T-helper 2 cell (primary cell): Measurements from ENCODE around the gene BRCA1.
A peak's percentile ranks its signal among the peaks of the same experiment; 100 is the strongest.
"Not testable (repeated sequence)": the region's sequence is repeated elsewhere in the genome, so short reads cannot be mapped to it uniquely, and the experiment has no call there.

Source experiments
- DNase-seq, 5 experiments: peaks; one replicate each; pipeline versions ENCODE4 v3.0.0 to v3.0.0-alpha.2; 2012 to 2022

The BRCA1 gene

DNA sequence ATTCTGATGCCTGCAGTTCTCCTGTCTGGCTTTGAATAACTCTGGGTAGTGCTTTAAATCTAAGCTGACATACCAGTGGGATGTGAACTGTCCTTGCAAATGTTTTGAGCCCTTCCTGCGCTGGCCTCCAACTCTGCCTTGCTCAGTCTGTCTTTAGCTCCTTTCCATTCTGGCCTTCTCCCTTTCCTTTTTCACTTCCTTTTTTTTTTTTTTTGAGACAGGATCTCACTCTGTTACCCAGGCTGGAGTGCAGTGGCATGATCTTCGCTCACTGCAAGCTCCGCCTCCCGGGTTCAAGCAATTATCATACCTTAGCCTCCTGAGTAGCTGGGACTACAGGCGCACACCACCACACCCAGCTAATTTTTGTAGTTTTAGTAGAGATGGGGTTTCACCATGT, 8.3 kb upstream of the BRCA1 start:
- DNase-seq, result not testable (repeated sequence)

DNA sequence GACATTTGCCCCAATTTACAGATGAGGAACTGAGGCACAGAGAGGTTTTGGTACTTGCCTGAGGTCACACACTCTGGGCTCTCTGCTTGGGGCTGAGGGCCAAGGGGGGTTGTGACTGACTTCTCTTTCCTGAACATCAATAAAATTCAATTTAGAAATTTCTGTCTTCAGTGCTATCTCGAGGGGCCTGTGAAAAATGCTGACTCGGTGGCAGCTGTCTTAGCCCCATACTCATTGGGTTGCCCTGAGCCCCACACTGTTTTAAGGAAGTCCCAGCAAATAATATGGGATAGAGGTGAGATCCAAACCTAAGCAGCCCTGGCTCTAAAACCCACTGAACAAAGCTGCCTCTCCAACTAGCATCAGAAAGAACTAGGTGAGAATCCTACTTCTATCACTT, 7.0 kb upstream of the BRCA1 start:
- no peak for DNase-seq

DNA sequence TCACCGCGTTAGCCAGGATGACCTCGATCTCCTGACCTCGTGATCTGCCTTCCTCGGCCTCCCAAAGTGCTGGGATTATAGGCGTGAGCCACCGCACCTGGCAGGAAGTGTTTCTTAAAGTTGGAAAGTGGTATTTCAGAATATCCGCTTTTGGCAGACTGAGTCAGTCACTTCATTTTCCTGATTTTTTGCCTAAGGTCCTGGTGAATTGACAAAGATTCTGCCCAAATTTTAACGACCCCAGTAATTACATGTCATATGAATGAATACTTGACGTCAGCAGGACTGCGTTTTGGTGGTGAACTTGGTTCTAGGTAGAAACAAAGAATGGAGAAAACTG, 4.5 kb upstream of the BRCA1 start:
- no peak for DNase-seq

DNA sequence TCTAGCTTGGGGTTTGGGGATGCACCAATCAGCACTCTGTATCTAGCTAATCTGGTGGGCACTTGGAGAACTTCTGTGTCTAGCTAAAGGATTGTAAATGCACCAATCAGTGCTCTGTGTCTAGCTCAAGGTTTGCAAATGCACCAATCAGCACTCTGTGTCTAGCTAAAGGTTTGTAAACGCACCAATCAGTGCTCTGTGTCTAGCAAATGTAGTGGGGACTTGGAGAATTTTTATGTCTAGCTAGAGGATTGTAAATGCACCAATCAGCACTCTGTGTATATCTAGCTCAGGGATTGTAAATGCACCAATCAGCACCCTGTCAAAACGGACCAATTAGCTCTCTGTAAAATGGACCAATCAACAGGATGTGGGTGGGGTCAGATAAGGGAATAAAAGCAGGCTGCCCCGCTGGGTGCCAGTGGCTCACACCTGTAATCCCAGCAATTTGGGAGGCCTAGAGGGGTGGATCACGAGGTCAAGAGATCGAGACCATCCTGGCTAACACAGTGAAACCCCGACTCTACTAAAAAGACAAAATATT, 2.2 kb upstream of the BRCA1 start:
- DNase-seq, result peak in 1 of 5 experiments; percentile 5

DNA sequence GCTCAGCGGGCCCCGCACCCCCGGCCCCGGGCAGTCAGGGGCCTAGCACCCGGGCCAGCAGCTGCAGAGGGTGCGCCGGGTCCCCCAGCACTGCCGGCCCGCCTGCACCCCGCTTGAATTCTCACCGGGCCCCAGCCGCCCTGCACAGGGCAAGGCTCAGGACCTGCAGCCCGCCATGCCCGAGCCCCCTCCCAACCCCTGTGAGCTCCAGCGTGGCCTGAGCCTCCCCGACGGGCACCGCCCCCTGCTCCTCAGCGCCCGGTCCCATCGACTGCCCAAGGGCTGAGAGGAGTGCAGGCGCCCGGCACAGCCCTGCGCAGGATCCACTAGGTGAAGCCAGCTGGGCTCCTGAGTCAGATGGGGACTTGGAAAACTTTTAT, 1.7 kb upstream of the BRCA1 start:
- DNase-seq, result no peak

DNA sequence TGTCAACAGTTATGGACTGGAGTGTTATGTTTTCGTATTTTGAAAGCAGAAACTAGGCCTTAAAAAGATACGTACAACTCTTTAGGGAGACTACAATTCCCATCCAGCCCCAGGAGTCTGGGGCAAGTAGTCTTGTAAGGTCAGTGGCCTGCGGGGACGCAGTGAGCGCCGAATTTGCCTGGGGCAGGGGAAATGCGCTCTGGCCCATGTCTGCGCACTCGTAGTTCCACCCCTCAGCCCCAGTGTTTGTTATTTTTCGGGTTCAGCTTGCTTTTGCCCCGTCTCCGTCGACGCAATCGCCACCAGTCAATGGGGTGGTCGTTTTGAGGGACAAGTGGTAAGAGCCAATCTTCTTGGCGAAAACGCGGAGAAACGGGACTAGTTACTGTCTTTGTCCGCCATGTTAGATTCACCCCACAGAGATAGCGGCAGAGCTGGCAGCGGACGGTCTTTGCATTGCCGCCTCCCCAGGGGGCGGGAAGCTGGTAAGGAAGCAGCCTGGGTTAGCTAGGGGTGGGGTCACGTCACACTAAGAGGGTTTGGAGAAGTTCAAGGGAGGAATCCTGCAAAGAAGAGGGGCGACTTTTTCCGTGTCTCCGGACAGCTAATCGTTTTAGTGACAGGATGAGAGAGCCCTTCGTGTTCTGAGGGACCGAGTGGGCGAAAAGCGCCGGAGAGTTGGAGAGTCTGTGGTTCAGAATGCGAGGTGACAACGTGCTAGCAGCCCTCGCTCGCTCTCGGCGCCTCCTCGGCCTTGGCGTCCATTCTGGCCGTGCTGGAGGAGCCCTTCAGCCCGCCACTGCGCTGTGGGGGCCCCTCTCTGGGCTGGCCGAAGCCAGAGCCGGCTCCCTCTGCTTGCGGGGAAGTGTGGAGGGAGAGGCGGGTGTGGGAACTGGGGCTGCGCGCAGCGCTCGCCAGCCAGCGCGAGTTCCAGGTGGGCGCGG, 1.1 kb upstream of the BRCA1 start:
- DNase-seq, result peak in 1 of 5 experiments; percentile 48

DNA sequence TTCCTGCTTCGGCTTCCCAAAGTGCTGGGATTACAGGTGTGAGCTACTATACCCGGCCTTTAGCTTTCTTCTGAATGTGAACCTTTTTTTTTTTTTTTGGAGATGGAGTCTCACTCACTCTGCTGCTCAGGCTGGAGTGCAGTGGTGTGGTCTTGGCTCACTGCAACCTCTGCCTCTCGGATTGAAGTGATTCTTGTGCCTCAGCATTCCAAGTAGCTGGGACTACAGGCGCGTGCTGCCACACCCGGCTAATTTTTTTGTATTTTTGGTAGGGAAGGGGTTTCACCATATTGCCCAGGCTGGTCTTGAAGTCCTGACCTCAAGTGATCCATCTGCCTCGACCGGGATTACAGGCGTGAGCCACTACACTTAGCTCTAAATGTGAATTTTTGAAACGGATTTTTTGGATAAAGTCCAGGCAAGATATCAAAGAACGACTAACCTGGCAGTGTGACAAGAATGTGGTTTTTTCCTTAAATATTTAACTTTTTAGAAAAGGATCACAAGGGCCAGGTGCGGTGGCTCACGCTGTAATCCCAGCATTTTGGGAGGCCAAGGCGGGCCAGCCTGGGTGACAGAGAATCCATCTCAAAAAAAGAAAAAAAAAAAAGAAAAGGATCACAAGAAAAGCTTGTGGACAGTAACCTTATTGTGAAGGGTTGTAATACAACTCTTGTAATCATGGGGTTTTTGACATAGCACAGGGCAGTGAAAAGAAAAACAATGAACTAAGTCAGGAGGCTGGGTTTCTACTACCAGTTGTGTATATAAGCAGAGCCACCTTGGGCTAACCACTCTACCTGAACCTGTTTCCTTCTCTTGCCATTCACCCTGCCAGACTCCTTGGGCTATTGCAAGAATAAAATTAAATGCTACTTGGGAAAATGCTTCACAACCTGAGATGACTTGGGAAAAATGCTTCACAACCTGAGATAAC, 6.2 kb downstream of the BRCA1 start:
- no peak for DNase-seq

DNA sequence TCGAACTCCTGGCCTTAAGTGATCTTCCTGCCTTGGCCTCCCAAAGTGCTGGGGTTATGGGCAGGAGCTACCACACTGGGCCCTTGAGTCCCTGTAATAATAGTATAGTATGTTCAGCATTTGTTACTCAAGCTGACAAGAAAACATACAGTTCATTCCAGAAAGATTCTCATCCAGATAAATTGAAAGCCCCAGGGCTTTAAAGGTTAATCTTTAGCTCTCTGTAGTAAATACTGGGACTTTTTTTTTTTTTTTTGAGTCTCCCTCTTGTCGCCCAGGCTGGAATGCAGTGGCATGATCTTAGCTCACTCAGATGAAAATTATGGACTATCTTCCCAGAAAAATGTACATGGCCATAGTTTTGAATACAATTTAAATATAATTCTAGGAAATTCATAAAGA, 11.0 kb downstream of the BRCA1 start:
- no peak for DNase-seq

DNA sequence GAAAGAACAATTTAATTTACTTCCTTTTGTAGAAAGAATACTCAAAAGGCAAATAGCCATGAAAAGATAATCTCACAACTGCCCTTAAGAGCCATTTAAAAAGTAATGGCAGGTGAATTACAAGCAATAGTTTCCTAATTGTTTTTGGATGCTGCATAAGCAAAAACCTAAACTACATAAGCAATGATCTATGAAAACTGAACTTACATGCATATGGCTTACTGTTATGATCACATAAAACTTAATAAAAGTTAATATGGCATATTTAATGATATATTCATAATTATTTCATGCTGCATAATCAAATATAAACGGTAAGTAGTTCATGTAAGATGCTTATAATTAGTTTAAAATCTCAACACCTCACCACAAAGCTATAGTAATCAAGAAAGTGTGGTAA, 18.6 kb downstream of the BRCA1 start:
- DNase-seq, result no peak

DNA sequence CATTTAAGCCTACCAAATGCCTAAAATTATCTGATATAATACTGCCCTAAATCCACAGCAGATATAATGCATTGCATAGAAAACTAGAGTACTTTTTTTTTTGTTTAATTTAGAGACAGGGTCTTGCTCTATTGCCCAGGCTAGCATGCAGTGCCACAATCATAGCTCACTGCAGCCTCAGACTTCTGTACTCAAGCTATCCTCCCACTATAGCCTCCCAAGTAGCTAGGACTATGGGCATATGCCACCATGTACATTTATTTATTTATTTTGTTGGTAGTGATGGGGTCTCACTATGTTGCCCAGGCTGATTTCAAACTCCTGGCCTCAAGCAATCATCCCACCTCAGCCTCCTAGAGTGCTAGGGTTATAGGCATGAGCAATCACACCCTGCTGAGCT, 20.0 kb downstream of the BRCA1 start:
- DNase-seq, result no peak

DNA sequence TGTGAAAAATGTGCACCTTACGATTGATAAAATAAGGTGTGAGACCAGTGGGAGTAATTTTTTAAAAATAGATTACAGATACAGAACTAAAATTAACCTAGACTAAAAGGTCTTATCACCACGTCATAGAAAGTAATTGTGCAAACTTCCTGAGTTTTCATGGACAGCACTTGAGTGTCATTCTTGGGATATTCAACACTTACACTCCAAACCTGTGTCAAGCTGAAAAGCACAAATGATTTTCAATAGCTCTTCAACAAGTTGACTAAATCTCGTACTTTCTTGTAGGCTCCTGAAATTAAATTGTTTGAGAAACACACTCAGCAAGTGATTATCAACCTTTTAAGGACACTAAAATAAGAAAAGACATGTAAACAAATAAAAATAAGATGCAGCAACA, 20.5 kb downstream of the BRCA1 start:
- DNase-seq, result no peak

DNA sequence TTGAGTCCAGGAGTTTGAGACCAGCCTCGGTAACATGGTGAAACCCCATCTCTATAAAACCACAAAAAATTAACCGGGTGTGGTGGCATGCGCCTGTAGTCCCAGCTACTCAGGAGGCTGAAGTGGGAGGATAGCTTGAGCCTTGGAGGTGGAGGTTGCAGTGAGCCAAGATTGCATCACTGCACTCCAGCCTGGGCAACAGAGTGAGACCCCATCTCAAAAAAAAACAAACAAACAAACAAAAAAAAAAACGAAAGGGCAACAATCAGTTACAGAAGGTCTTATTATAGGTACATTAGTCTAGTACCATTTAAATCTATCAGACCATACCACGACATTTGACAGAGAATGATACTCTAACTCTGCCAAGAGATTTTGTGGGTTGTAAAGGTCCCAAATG, 29.8 kb downstream of the BRCA1 start:
- not testable (repeated sequence) for DNase-seq

DNA sequence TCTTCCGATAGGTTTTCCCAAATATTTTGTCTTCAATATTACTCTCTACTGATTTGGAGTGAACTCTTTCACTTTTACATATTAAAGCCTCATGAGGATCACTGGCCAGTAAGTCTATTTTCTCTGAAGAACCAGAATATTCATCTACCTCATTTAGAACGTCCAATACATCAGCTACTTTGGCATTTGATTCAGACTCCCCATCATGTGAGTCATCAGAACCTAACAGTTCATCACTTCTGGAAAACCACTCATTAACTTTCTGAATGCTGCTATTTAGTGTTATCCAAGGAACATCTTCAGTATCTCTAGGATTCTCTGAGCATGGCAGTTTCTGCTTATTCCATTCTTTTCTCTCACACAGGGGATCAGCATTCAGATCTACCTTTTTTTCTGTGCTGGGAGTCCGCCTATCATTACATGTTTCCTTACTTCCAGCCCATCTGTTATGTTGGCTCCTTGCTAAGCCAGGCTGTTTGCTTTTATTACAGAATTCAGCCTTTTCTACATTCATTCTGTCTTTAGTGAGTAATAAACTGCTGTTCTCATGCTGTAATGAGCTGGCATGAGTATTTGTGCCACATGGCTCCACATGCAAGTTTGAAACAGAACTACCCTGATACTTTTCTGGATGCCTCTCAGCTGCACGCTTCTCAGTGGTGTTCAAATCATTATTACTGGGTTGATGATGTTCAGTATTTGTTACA, 30.9 kb downstream of the BRCA1 start:
- no peak for DNase-seq

DNA sequence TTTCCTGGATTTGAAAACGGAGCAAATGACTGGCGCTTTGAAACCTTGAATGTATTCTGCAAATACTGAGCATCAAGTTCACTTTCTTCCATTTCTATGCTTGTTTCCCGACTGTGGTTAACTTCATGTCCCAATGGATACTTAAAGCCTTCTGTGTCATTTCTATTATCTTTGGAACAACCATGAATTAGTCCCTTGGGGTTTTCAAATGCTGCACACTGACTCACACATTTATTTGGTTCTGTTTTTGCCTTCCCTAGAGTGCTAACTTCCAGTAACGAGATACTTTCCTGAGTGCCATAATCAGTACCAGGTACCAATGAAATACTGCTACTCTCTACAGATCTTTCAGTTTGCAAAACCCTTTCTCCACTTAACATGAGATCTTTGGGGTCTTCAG, 32.3 kb downstream of the BRCA1 start:
- DNase-seq, result no peak

DNA sequence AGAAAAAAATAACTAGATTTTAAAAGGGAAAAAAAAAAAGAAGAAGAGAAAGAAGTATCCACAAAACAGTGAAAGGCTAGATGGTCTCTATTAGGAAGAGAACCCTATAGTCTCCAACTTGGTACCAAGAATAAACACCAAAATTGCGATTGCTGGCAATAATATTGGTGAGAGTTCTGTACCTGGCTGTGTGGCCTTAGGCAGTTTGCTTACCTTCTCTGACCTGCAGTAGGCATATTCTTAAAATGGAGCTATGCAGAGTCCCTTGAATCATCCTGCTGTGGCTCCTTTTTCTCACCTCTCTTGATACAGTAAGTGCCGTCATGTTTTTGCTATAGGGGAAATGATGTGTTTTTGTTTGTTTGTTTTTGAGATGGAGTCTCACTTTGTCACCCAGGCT, 35.1 kb downstream of the BRCA1 start:
- DNase-seq, result no peak

DNA sequence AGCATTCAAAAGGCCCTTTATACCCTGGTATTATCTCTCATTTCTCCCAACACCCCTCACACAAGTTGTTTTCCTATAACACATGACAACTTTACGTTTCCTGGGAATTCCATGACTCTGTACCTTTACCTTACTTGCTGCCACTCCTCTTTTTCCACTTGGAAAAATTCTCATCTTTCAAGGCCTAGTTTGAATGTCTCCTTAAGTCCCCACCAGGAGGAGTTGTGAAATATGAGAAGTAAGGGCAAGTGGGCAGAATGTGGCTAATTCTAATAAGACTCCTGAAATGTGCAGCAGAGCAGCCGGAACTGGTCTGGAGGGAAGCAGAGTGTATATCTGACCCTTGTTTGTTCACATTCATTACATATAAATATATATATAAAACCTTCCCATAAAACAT, 39.7 kb downstream of the BRCA1 start:
- no peak for DNase-seq

DNA sequence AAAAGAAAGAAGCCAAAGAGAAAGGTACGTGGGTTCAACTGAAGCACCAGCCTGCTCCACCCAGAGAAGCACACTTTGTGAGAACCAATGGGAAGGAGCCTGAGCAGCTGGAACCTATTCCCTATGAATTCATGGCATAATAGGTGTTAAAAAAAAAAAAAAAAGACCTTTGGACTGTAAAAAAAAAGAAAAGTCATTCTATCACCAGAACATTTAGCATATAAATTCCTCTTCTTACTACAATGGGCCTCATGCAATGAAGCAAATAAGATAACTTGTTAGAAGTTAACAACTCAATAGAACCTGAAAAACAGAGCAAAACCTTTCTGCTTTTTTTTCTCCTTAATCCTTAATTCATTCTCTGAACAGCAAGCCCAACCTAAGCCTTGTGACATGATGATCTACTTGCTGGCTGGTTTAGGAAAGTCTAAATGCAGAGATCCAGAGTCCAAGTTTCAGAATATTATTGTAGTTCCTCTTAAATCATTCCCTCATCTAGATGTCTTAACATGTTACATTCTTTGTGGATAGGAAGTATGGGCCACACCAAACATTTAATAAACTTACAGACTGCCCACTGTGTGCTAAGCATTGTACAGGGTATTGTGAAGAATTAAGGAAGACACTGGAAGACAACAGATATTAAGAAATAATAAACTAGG, 45.4 kb downstream of the BRCA1 start:
- DNase-seq, result no peak

DNA sequence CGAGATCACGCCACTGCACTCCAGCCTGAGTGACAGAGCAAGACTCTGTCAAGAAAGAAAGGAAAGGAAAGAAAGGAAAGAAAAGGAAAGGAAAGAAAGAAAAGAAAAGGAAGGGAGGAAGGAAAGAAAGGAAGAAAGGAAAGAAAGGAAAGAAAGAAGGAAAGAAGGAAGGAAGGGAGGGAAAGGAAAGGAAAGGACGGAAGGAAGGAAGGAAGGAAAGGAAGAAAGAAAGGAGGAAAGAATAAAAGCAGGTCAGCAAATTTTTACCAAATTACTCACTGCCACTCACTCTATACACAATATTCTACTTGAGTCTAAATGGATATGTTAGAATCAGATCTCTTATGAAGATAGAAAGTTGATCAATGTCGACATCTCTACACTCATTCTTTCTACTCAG, 50.3 kb downstream of the BRCA1 start:
- DNase-seq, result no peak

DNA sequence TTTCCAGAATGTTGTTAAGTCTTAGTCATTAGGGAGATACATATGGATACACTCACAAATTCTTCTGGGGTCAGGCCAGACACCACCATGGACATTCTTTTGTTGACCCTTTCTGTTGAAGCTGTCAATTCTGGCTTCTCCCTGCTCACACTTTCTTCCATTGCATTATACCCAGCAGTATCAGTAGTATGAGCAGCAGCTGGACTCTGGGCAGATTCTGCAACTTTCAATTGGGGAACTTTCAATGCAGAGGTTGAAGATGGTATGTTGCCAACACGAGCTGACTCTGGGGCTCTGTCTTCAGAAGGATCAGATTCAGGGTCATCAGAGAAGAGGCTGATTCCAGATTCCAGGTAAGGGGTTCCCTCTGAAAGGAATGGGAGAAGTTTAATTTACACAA, 54.3 kb downstream of the BRCA1 start:
- DNase-seq, result no peak

DNA sequence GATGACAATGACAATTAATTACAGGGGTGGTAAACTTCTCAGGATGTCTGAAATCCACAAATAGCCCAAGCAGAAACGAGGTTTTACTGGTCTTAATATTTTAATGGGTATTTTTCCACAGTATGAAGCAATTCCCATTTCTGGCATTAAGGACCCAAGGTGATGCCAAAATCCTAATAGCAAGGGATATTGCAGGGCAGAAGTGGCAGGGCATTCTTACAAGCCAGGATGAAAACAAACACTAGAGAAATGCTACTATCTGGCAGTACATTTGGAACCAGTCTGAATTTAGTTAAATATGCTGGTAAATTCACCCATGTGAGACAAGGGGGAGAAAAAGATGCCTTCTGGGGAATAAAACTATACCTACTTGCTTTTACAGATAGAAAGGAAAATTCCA, 54.9 kb downstream of the BRCA1 start:
- DNase-seq, result no peak

DNA sequence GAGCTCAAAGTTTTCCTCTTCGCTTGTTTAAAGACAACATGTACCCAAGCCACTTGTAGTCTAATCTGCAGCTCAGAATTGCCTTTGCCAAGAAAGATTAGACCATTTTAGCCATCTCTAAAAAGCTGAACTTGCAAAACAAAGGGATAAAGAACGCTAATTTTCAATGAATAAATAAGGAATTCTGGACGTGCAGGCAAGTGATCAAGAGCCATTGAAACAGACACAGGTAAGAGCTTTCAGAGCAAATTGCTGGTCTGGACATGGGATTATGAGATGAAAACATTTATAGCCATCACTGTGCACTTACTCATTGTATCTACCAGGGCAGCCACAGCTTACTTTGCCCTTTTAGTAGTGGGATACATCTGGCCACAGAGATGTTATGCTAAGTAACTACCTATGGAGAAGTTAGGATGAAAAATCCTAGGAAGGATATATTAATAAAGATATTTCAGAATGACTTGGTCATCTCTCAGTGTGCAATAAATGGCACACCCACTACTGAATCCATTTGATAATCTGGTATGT, 55.7 kb downstream of the BRCA1 start:
- DNase-seq, result no peak
